Activated naive CD8-positive, alpha-beta T cell treated with anti-CD3 and anti-CD28 coated beads, Interleukin-2, amount 50 U/mL, for 24 hours (primary cell): ENCODE results near the gene PRKCD.

Source experiments
- ATAC-seq: fragments of 150-1000 bp; cut with Tn5 transposase; one replicate; pipeline ENCODE4 v1.10.0; 2021
- DNase-seq: peaks from one replicate; pipeline ENCODE4 v3.0.0; 2021
- H3K27ac Mint-ChIP-seq: one replicate; pipeline ENCODE4 v1.8.0; 2021; ENCODE audit warnings: mild to moderate bottlenecking, mixed read lengths
- H3K27me3 Mint-ChIP-seq: one replicate; pipeline ENCODE4 v1.8.0; 2021; ENCODE audit warnings: mixed read lengths
- H3K36me3 Mint-ChIP-seq: one replicate; pipeline ENCODE4 v1.8.0; 2021; ENCODE audit warnings: low read depth, mixed read lengths
- H3K4me1 Mint-ChIP-seq: one replicate; pipeline ENCODE4 v1.8.0; 2021; ENCODE audit warnings: mixed read lengths
- H3K4me3 Mint-ChIP-seq: one replicate; pipeline ENCODE4 v1.8.0; 2021; ENCODE audit warnings: mild to moderate bottlenecking, moderate library complexity, mixed read lengths
- H3K9me3 Mint-ChIP-seq: one replicate; pipeline ENCODE4 v1.8.0; 2021; ENCODE audit warnings: mixed read lengths

PRKCD gene

GRCh38 chr3:53182764-53183355, 21.9 kb downstream of the PRKCD start:
- H3K36me3 Mint-ChIP-seq: peaks cover 12% of the 10 kb centered on the region
- no peak overlapping the region for H3K4me3 Mint-ChIP-seq
- no peaks in the 10 kb centered on the region for H3K9me3 Mint-ChIP-seq
- no peaks in the 10 kb centered on the region for H3K27me3 Mint-ChIP-seq
- no peak for DNase-seq
- H3K4me1 Mint-ChIP-seq: peaks cover 2% of the 10 kb centered on the region
- no peak for ATAC-seq
- no peak overlapping the region for H3K27ac Mint-ChIP-seq

GRCh38 chr3:53183514-53183913, 22.5 kb downstream of the PRKCD start:
- H3K4me3 Mint-ChIP-seq: no peak overlapping the region
- peaks cover 2% of the 10 kb centered on the region for H3K4me1 Mint-ChIP-seq
- ATAC-seq (no peak), DNase-seq (no peak)
- H3K9me3 Mint-ChIP-seq: no peaks in the 10 kb centered on the region
- no peaks in the 10 kb centered on the region for H3K27me3 Mint-ChIP-seq
- H3K27ac Mint-ChIP-seq: no peak overlapping the region
- H3K36me3 Mint-ChIP-seq: peaks cover 12% of the 10 kb centered on the region

GRCh38 chr3:53184701-53185100, 23.7 kb downstream of the PRKCD start:
- no peak for ATAC-seq
- H3K27ac Mint-ChIP-seq: no peak overlapping the region
- DNase-seq: no peak
- peaks cover 5% of the 10 kb centered on the region for H3K36me3 Mint-ChIP-seq
- peaks cover 2% of the 10 kb centered on the region for H3K4me1 Mint-ChIP-seq
- no peaks in the 10 kb centered on the region for H3K9me3 Mint-ChIP-seq
- H3K4me3 Mint-ChIP-seq: no peak overlapping the region
- H3K27me3 Mint-ChIP-seq: no peaks in the 10 kb centered on the region

GRCh38 chr3:53185761-53186465, 24.9 kb downstream of the PRKCD start:
- ATAC-seq (no peak), DNase-seq (no peak)
- Mint-ChIP-seq H3K27me3 (no peaks in the 10 kb centered on the region), H3K27ac (no peak overlapping the region), H3K9me3 (no peaks in the 10 kb centered on the region), H3K4me3 (no peak overlapping the region), H3K36me3 (peaks cover 7% of the 10 kb centered on the region), H3K4me1 (no peaks in the 10 kb centered on the region)

GRCh38 chr3:53186726-53187125, 25.7 kb downstream of the PRKCD start:
- Mint-ChIP-seq H3K27me3 (no peaks in the 10 kb centered on the region), H3K27ac (no peak overlapping the region), H3K9me3 (no peaks in the 10 kb centered on the region), H3K36me3 (peaks cover 7% of the 10 kb centered on the region), H3K4me1 (no peaks in the 10 kb centered on the region), H3K4me3 (no peak overlapping the region)
- DNase-seq (no peak), ATAC-seq (no peak)

- no peaks in the 10 kb centered on the region for H3K9me3 Mint-ChIP-seq
- H3K36me3 Mint-ChIP-seq: peaks cover 10% of the 10 kb centered on the region
- ATAC-seq (no peak), DNase-seq (no peak)
- H3K27ac Mint-ChIP-seq: no peak overlapping the region
- H3K4me1 Mint-ChIP-seq: no peaks in the 10 kb centered on the region
- no peak overlapping the region for H3K4me3 Mint-ChIP-seq
- no peaks in the 10 kb centered on the region for H3K27me3 Mint-ChIP-seq
These were observed 26.4 kb downstream of the PRKCD start for GRCh38 chr3:53187430-53187829.

- Mint-ChIP-seq H3K27ac (no peak overlapping the region), H3K36me3 (peaks cover 6% of the 10 kb centered on the region), H3K4me3 (no peak overlapping the region), H3K4me1 (no peaks in the 10 kb centered on the region), H3K9me3 (no peaks in the 10 kb centered on the region), H3K27me3 (no peaks in the 10 kb centered on the region)
- ATAC-seq: no peak
- no peak for DNase-seq
These were observed 27.2 kb downstream of the PRKCD start for GRCh38 chr3:53188136-53188685.

- peaks cover 4% of the 10 kb centered on the region for H3K36me3 Mint-ChIP-seq
- H3K4me1 Mint-ChIP-seq: no peaks in the 10 kb centered on the region
- H3K9me3 Mint-ChIP-seq: no peaks in the 10 kb centered on the region
- ATAC-seq (no peak), DNase-seq (no peak)
- no peaks in the 10 kb centered on the region for H3K27me3 Mint-ChIP-seq
- no peak overlapping the region for H3K27ac Mint-ChIP-seq
- no peak overlapping the region for H3K4me3 Mint-ChIP-seq
These were observed 27.7 kb downstream of the PRKCD start for GRCh38 chr3:53188720-53189119.

GRCh38 chr3:53189276-53189675, 28.3 kb downstream of the PRKCD start:
- no peak for DNase-seq
- no peaks in the 10 kb centered on the region for H3K4me1 Mint-ChIP-seq
- ATAC-seq: no peak
- H3K27me3 Mint-ChIP-seq: no peaks in the 10 kb centered on the region
- no peak overlapping the region for H3K4me3 Mint-ChIP-seq
- H3K27ac Mint-ChIP-seq: no peak overlapping the region
- H3K36me3 Mint-ChIP-seq: peaks cover 4% of the 10 kb centered on the region
- no peaks in the 10 kb centered on the region for H3K9me3 Mint-ChIP-seq

- no peaks in the 10 kb centered on the region for H3K4me1 Mint-ChIP-seq
- no peak overlapping the region for H3K27ac Mint-ChIP-seq
- peaks cover 4% of the 10 kb centered on the region for H3K36me3 Mint-ChIP-seq
- peaks cover 1% of the 10 kb centered on the region for H3K27me3 Mint-ChIP-seq
- no peaks in the 10 kb centered on the region for H3K9me3 Mint-ChIP-seq
- no peak for ATAC-seq
- DNase-seq: no peak
- no peak overlapping the region for H3K4me3 Mint-ChIP-seq
These were observed 29.6 kb downstream of the PRKCD start for GRCh38 chr3:53190659-53191058.

- ATAC-seq: no peak
- Mint-ChIP-seq H3K36me3 (peaks cover 4% of the 10 kb centered on the region), H3K27ac (no peak overlapping the region), H3K9me3 (no peaks in the 10 kb centered on the region), H3K4me3 (no peak overlapping the region), H3K4me1 (peaks cover under 1% of the 10 kb centered on the region), H3K27me3 (peaks cover 1% of the 10 kb centered on the region)
- DNase-seq: no peak
These were observed 30.9 kb downstream of the PRKCD start for GRCh38 chr3:53191836-53192480.

GRCh38 chr3:53192608-53193007, 31.6 kb downstream of the PRKCD start:
- no peak overlapping the region for H3K27ac Mint-ChIP-seq

GRCh38 chr3:53193466-53194209, 32.6 kb downstream of the PRKCD start:
- Mint-ChIP-seq H3K36me3 (peaks cover 4% of the 10 kb centered on the region), H3K4me1 (peaks cover 3% of the 10 kb centered on the region), H3K27ac (no peak overlapping the region), H3K4me3 (no peak overlapping the region), H3K9me3 (no peaks in the 10 kb centered on the region), H3K27me3 (peaks cover 1% of the 10 kb centered on the region)
- no peak for DNase-seq
- no peak for ATAC-seq

More at GRCh38 chr3:53192608-53193007, 31.6 kb downstream of the PRKCD start:
- Mint-ChIP-seq H3K4me3 (no peak overlapping the region), H3K4me1 (peaks cover 3% of the 10 kb centered on the region), H3K9me3 (no peaks in the 10 kb centered on the region), H3K27me3 (peaks cover 1% of the 10 kb centered on the region), H3K36me3 (peaks cover 4% of the 10 kb centered on the region)
- ATAC-seq: no peak
- no peak for DNase-seq

- Mint-ChIP-seq H3K36me3 (peaks cover 4% of the 10 kb centered on the region), H3K9me3 (no peaks in the 10 kb centered on the region), H3K27ac (no peak overlapping the region), H3K27me3 (peaks cover 1% of the 10 kb centered on the region), H3K4me3 (no peak overlapping the region), H3K4me1 (peaks cover 3% of the 10 kb centered on the region)
- ATAC-seq (no peak), DNase-seq (no peak)
These were observed 33.4 kb downstream of the PRKCD start for GRCh38 chr3:53194210-53195065.
